Measurements from ENCODE around the gene ISY1.
A peak's percentile ranks its signal among the peaks of the same experiment; 100 is the strongest.
"Not testable (repeated sequence)": the region's sequence is repeated elsewhere in the genome, so short reads cannot be mapped to it uniquely, and the experiment has no call there.

ISY1 gene

DNA sequence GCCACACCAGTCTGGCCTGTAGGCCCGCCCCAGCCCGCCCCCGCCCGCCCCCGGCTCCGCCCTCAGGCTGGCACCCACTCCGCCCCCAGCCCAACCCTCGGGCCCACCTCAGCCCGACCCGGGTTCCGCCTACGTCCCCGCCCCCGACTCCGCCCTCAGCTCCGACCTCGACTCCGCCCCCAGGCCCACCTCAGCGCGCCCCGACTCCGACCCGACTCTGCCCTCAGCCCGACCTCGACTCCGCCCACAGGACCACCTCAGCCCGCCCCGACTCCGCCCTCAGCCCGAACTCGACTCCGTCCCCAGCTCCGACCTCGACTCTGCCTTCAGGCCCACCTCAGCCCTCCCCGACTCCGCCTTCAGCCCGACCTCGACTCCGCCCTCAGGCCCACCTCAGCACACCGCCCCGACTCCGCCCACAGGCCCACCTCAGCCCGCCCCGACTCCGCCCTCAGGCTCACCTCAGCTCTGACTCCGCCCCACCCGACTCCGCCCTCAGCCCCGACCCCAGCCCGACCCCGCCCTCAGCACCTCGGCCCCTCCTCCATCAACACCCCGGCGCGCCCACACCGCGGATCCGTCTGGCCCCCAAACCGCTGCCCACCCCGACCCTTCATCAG lies 39.0 kb downstream of the ISY1 start, which contains the start of gene RAB43:
RAB43 (minus strand) TSS at position 13 of the 620 bp plus-strand sequence. CDS start 315 bp downstream, outside the sequence.
- FAIRE-seq: peak; percentile 84
- peak; percentile 81 for DNase-seq (ENCODE audit: extremely low spot score, insufficient read length, low read depth)

DNA sequence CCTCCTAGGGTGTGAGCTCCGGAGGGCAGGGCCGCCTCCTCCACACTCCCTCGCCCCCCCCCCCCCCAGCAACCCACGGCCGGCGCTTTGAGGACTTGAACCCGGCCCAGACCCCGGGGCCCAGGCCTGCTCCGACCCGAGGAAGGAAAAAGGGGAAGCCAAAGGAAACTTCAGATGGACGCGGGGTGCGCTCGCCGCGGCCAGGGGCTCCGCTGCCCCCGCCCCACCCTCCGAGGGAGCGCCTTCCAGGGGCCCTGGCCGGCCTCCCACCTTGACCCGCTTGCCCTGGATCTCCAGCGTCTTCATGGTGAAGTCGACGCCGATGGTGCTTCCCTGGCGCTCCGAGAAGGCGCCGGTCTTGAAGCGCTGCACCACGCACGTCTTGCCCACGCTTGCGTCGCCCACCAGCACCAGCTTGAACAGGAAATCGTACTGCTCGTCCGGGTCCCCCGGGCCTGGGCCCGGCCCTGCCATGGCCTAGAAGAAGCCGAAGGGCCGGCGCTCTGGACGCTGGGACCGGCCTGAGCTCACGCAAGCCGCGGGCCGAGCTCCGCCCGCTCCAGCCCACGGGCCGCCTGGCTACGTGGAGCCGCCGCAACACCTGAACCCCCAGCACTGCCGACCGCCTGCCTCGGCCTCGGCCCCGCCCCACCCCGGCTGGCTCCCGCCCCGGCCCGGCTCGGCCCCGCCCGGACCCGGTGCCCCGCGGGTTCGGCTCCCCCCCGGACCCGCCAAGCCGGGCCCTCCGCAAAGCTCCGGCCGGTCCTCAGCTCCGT lies 39.7 kb downstream of the ISY1 start:
- DNase-seq (ENCODE audit: extremely low spot score, insufficient read length, low read depth): no peak
- no peak for FAIRE-seq

DNA sequence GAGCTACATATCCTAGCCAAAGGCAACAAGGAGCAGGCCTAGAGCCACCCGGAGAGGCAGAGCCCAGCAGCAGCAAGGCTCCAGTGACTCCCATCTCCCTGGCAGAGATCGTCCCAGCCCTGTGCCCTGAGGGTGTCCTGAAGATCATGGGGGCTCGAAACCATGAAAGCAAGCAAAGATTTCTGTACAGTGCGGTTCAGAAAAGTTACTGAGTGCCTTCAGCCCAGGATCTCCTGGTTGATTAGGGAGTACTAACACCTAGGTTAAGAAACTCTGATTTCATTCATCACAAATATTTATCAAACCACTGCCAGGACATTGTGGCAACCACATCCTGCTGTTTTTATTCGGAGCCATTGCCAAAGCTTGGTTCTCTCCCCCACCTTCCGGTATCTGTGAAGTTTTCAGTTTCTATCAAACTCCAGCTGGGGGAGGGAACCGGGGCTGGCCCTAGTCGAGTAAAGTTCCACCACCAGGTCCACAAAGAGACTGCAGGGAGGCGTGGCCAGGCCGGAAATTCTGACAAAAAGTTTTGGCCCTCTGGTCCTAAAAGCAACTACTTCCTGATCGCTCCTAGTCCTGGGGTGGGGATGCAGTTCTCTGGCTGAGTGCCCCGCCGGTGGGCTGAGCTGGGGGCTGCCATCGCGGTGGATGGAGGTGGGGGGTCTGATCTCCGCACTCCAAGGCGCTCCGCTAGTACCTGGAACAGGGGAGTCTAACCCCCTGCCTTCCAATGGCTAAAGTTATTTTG lies 40.4 kb downstream of the ISY1 start:
- peak; percentile 98 for FAIRE-seq
- DNase-seq (ENCODE audit: extremely low spot score, insufficient read length, low read depth): peak; percentile 85

DNA sequence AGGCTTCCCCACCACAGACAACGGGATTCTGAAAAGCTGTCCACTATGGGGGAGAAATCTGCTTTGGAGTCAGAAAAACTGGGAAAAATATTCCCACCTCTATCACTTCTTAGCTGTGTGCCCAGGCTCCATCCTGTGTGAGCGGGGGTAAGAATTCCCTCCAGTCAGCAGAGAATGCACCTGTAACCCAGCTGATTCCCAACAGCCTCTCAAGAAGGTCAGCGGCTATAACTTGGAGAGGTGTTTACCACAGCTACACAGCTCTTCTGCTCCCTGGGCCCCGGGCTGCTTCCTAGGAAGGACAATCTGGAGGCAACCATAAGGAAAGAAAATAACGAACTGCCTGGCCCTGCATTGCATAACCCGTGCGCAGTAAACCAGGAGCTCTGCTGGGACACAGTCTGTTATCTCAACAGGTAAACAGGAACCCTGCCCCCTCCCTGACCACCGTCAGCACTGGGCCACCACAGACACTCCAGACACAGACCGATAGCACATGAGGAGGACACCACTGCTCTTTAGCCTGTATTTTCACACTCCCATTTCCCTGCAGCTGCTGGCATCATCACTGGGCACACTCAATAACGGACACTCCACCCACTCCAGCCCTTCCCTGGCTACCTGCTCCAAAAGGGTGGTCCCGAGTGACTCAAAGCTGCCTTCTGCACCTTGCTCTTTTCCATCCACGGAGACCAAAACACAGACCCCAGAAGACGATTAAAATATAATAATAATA lies 41.3 kb downstream of the ISY1 start:
- FAIRE-seq (no peak), DNase-seq (ENCODE audit: extremely low spot score, insufficient read length, low read depth) (no peak)

DNA sequence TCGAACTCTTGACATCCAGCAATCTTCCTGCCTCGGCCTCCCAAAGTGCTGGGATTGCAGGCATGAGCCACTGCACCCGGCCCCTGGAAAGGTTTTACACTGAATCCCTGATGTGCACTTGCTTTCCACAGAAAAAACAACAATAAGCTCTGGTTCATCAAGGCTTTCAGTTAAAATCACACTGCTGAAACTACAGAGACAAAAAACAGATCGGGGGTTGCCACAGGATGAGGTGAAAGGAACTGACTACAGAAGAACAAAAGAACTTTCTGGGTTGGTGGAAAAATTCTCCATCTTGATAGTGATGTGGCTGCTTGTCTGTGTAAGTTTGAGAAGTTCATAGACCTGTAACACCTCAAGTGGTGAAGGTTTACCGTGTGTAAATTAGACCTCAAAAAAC lies 42.1 kb downstream of the ISY1 start:
- DNase-seq (ENCODE audit: extremely low spot score, insufficient read length, low read depth): no peak
- FAIRE-seq: no peak

DNA sequence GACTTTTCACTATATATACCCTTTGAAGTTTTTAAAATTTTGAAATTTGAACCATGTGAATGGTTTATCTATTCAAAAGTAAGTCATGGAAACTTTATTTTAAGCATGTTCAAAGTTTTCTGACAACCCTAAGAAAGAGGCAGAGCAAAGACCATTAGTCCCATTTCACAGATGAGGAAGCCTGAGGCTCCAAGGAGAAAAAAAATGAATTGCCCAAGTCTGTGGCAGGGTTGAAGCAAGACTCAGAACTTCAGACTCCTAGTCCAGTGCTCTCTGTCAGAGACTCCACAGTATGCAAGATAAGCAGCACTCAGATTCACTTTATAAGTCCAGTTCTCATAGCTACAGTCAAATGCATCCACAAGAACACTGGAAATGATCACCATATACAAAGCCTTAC lies 43.7 kb downstream of the ISY1 start:
- DNase-seq (ENCODE audit: extremely low spot score, insufficient read length, low read depth) (no peak), FAIRE-seq (no peak)

DNA sequence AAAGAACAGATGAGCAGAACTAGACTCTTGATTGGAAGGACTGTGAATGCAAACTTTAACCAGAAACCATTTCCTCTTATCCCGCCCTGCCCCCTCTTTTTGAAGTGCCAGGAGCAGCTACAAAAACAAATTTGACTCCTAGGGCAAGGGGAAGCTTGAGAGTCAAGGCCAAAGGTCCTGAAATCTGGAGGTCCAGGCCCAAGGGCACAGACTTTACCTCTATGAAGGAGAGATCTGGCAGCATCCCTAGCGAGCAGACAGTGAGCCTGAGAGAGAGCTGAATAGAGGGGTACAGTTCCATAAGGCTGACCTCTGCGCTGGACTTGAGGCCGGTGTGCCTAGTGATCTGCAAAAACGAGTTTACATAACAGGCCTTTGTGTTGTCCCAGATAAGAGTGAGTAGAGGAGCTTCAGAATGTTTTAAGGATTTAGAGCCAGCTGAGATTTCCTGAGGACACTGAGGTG lies 44.3 kb downstream of the ISY1 start:
- no peak for DNase-seq (ENCODE audit: extremely low spot score, insufficient read length, low read depth)
- FAIRE-seq: no peak

DNA sequence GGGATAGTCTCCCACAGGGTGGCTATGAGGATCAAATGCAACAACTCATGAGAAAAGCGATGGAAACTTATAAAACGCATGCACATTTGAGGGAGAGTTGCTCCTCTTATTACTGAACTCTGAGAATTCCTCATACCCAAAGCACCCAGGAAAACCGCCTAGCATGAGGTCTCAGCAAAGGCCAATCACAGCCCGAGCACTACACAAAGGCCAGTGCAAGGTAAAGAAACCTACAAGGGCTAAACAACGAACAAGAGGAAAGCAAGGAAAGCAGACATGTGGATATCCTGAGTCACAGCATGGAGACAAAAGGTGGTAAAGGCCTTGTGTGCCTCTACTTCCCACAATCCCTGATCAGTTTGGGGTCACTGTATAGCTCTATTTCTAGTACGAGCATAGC lies 46.4 kb downstream of the ISY1 start:
- no peak for FAIRE-seq
- DNase-seq (ENCODE audit: extremely low spot score, insufficient read length, low read depth): no peak

DNA sequence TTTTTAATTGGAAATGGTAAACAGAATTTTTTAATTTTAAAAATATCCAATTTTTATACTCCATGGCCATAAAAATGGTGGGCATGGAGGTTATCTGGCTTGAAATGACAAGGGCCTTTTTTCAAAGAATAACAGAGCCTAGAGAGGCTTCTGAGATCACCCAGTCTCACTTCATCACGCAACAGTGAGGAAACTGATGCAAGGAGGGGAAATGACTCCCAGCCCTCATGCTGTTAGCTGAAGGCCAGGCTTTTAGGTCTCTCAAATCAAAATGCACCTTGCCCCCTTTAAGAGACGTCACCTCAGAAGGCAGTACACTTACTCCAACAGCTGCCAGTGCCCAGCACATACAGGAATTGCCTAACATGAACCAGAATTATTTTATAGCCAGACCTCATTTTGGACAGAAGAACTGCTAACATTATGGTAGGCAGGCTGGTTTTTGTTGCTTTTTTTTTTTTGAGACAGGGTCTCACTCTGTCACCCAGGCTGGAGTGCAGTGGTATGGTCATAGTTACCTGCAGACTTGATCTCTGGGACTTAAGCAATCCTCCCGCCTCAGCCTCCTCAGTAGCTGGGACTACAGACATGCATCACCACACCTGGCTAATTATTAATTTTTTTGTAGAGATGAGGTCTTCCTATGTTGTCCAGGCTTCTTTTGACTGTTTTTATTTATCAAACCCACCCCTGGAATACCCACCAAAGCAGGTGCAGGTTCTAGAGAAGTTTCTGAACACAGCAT lies 48.4 kb downstream of the ISY1 start:
- DNase-seq (ENCODE audit: extremely low spot score, insufficient read length, low read depth) (no peak), FAIRE-seq (no peak)

DNA sequence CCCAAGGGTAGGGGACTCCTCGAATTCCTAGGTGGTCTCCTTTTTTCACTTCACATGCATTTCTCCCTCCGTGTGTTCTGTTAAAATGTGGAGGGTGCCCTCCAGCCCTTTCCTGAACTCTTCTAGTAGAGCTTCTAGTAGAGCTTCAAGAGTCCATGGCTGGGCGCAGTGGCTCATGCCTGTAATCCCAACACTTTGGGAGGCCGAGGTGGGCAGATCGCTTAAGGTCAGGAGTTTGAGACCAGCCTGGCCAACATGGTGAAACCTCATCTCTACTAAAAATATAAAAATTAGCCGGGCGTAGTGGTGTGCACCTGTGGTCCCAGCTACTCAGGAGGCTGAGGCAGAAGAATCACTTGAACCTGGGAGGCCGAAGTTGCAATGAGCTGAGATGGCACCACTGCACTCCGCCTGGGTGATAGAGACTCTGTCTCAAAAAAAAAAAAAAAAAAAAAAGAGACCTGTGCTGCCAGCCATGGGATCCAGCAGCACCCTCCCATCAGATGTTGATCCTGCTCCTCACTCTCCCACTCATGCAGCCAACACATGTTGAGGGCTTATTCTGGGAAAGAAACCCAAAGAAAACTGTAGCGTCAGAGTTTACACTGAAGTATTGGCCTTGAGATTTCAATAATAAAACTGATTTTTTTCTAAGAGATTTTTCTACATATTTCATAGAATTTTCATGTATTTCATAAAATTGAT lies 49.6 kb downstream of the ISY1 start:
- FAIRE-seq: not testable (repeated sequence)

DNA sequence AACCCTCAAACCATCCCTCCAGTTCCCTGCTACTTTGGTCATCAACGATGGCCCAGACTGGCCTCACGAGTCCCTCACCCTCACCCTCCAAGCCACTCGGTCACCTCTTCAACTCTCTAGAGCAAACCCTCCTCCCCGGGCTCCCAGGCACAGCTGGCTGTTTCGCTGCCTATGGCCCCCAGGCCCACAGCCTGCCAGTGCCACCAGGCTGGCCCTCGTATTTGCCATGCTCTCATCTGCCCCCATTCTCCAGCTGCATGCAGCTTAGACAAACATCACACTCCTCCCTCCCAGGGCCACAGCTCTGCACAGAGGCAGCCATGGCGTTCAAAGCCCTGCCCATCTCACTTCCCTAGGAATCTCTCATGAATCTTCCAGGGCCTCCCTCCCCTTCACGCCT lies 53.1 kb downstream of the ISY1 start:
- no peak for DNase-seq (ENCODE audit: extremely low spot score, insufficient read length, low read depth)
- FAIRE-seq: no peak

More for the DNA sequence above, 49.6 kb downstream of the ISY1 start:
- not testable (repeated sequence) for DNase-seq (ENCODE audit: extremely low spot score, insufficient read length, low read depth)

DNA sequence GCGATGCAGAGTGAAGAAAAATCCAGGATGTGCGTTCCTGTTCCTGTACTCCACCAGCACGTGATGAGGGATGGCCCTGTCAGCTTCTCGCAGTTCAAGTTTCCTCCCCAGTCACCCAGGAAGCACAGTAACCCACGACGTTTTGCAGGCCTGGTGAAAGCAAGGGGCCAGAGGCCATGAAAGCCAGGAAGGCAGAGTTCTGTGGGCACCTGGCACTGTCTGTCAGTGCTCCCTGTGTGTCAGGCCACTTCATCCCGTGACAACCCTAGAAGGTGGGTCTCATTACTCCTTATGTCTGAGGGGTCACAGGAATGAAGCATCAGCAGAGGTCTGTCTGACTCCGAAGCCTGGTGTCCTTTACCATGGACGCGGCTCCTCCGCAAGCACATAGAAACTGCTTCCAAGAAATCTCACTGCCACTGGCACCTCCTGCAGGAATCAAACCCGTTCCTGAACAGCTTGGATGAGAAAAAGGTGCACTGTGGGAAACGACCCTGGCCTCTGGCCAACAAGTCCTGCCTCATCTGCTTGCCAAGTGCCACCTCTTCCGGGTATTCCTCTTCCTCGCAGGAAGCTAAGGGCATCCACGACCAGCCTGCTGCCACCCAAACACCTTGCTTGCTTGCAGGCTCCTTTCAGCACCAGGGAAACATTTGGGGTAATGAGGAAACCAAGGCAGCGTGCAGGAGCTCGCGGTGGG lies 53.8 kb downstream of the ISY1 start:
- FAIRE-seq (no peak), DNase-seq (ENCODE audit: extremely low spot score, insufficient read length, low read depth) (no peak)

DNA sequence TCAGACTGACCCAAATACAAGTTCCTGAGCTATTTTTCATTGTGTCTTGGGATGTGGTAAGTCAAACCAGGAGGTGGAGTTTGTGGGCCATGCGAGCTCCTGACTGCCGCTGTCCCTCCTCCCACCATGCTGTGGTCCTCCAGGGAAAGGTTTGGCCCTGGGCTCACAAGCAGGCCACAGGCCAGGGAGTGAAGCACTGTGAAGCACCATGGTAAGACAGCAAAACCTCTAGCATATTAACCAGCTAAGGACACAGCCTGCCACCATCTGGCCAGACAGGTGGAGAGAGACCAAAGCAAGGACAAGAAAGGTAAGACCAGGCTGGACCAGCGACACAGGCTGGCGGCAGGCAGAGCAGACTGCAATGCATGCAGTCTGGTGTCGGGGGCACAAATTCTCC lies 54.5 kb downstream of the ISY1 start:
- no peak for FAIRE-seq

DNA sequence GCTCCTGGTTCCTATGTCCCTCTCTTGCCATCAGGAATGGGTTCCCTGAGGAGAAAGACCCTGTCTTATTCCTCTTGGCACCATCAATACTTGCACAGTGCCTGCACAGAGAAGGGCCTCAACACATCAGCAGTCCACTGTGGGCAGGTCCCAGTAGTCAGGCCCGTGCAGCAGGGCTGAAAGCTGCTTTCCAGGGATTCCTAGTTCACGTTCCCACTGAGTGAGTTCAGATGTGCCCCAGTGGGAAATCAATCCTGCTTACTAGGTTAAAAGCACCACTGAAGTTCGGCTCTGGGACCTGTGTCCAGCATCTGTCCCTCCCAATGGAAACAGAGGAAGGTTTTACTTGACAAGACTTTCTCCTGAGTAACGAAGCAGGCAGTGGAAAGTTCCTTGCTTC lies 55.0 kb downstream of the ISY1 start:
- DNase-seq (ENCODE audit: extremely low spot score, insufficient read length, low read depth) (no peak), FAIRE-seq (no peak)

More for the DNA sequence above, 54.5 kb downstream of the ISY1 start:
- DNase-seq (ENCODE audit: extremely low spot score, insufficient read length, low read depth): no peak

DNA sequence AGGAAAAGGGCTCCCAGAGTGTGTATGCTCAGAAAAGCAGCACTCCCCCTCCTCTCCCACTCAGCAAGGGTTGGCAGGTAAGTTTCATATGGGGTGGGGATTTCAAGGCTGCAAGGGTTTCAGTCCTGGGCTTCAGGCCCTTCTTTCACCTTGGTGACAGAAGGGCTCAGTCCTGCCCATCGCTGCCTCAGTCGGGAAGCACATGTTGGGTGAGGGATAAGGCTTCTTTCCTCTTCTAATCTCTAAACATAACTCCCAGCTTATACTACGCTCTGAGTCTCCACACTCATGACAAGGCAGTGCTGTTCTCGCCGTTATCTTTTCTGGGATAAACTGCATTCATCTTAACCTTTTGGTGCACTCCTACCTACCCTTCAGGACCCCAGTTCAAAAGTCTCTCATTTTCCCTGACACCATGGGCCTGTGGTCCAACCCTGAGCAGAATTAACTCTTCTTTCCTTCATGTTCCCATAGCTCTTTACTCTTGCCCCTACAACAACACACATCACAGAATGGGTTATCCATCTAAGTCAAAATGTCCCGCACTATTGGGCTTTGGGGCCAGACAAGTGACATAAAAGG lies 56.3 kb downstream of the ISY1 start:
- FAIRE-seq (no peak), DNase-seq (ENCODE audit: extremely low spot score, insufficient read length, low read depth) (no peak)

DNA sequence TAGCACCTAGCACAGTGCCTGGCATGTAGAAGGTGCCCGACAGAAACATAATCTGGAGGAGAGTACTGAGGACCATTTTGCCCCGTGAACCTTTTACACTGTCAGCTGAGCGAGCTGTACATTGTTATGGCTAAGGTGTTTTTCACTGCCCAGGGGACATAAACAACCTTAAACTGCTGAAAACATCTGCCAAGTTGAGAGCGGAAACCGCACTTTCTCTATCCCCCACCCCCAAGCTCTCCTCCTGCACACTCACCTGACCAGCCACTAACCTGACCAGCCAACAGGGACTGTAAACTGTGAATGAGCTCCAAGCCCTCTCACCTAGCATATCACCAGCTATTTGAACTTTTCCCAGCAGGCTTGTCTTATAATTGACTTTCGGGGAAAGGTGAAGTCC lies 56.8 kb downstream of the ISY1 start:
- FAIRE-seq (no peak), DNase-seq (ENCODE audit: extremely low spot score, insufficient read length, low read depth) (no peak)

DNA sequence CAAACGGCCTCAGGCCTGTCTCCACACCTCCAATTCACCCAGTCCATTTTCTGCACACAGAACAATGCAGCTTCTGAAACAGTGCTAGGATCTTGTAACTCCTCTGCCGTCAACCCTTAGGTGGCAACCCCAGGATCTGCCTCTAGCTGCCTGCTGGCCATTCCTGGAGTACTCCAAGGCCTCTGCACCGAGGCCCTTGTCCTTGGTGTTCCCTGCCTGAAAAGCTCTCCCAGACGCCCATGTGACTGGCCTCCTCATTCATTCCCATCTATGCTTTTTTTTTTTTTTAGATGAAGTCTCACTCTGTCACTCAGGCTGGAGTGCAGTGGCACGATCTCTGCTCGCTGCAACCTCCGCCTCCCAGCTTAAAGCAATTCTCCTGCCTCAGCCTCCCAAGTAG lies 57.6 kb downstream of the ISY1 start:
- no peak for DNase-seq (ENCODE audit: extremely low spot score, insufficient read length, low read depth)
- no peak for FAIRE-seq
